B cell (primary cell): ENCODE results near the gene RHOBTB3.

Experiments used
- CTCF ChIP-seq: fragments of 200-600 bp; IDR thresholded peaks from one replicate; pipeline ENCODE4 v1.8.0; 2022; ENCODE audit warnings: antibody characterized with exemption, mild to moderate bottlenecking
- EZH2 ChIP-seq: IDR thresholded peaks from 2 replicates; pipeline ENCODE4 v1.6.1; 2012; ENCODE audit warnings: borderline replicate concordance, low read depth, mild to moderate bottlenecking, moderate library complexity, low read length; ENCODE audit not compliant: insufficient read depth, poor library complexity, severe bottlenecking

DNA sequence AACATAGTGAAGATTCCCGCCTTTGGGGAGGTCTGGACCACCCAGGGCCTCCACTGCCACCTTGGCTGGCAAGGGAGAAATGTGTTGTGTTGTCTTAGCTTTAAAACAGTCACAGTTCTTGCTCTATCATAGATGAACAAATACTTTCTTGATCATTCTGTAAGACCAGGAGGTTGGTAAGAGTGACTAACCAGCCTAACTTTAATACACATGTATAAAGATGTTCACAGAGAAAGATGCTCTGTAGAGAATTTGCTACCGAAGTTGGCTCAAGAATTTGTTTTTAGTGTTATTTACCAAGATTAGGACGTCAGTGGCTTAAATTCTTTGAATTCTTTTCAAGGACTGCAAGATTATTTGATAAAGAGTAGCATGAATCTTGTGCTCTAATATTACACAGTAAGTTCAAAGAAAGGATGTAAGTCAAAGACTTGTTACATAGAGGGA lies 63.0 kb downstream of the RHOBTB3 start:
- no peak for TF ChIP-seq CTCF
- TF ChIP-seq EZH2, result no peak
